ENCODE data around the gene FIS1. TPM values are rescaled to one million over a fixed set of nuclear protein-coding genes. Genes with fewer than 3 reads are reported as not detected.
"Not testable (repeated sequence)": the region's sequence is repeated elsewhere in the genome, so short reads cannot be mapped to it uniquely, and the experiment has no call there.

The FIS1 gene
- total RNA-seq = 142 and 151 TPM in 2 replicates
- long read RNA-seq, transcript FIS1-201 (5 exons, 734 nt) = major isoform, 39 of 44 reads
- long read RNA-seq, partial matches to known transcripts = 0 of 44 reads
- long read RNA-seq, other reads (novel, unspliced or antisense) = 0 of 44 reads

DNA sequence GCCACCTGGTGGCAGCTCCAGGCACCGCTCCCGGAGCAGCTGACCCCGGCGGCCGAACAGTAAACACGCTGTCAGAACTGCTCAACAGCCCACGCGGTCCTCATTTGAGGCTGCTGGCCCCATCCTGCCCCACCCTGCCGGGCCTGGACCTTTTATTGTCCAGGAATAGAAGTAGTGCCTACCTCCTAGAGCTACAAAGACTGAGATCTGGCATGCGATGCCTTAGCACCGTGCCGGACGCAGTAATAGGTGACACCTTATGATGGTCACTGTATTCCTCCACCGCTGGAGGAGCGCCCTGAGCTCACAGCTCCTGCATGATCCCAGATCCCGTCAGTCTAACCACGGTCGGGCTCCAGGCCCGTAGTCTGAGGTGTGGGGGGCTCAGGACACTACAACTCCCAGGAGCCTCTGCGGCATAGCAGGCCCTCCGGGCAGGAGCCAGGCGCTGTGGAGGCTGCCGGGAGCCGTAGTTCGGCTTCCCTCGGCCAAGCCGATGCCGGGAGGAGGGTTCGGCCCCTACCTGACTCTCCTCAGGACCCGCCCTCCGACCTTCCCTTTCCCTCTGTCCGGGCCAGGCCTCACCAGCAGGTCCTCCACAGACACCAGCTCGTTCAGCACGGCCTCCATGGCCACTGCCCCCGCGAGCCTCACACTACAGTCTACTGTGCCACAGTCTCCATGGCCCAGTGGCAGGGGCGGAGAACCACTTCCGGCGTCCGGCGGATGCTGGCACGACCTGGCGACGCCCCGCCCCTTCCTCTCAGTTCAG lies at the start of gene FIS1:
TSS of gene FIS1 (minus strand) at position 707 of the 772 bp plus-strand sequence. CDS start at position 630, 77 bp downstream.
- peaks cover 12% of the 10 kb centered on the region for H3K36me3 Mint-ChIP-seq (ENCODE audit: unreplicated experiment)

DNA sequence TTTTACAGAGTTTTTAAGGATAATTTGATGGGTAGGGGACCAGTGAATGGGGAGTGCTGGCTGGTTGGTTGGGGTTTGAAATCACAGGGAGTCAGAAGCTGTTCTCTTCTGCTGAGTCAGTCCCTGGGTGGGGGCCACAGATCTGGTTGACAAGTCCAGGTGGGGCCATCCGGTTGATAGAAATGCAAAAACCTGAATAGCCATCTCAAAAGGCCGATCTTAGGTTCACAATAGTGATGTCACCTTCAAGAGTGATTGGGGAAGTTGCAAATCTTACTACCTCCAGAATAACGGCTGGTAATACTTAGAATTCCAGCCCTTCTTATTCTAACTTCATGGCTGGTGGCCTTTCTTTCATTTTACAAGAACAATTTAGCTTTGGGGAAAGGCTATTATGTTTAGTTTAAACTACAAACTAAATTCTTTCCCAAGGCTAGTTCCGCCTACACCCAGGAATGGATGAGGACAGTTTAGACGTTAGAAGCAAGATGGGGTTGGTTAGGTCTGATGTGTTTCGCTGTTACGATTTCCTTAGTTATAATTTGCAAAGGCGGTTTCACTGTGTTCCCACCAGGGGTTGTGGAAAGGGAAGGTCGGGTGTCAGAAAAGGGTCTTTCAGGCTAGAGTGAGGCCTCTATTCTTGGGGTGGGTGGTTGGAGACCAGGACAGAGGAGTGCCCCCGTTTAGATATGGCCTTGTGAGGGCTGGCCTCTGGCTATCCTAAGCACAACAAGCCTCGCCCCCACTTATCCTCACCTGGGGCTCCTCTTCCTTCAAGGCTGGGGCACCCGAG lies 49.4 kb upstream of the FIS1 start:
- TF ChIP-seq, protein P1, sequence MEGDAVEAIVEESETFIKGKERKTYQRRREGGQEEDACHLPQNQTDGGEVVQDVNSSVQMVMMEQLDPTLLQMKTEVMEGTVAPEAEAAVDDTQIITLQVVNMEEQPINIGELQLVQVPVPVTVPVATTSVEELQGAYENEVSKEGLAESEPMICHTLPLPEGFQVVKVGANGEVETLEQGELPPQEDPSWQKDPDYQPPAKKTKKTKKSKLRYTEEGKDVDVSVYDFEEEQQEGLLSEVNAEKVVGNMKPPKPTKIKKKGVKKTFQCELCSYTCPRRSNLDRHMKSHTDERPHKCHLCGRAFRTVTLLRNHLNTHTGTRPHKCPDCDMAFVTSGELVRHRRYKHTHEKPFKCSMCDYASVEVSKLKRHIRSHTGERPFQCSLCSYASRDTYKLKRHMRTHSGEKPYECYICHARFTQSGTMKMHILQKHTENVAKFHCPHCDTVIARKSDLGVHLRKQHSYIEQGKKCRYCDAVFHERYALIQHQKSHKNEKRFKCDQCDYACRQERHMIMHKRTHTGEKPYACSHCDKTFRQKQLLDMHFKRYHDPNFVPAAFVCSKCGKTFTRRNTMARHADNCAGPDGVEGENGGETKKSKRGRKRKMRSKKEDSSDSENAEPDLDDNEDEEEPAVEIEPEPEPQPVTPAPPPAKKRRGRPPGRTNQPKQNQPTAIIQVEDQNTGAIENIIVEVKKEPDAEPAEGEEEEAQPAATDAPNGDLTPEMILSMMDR (IDR thresholded peaks at IDR 0.05) = no peak

More for the DNA sequence above, at the start of gene FIS1:
- TF ChIP-seq, protein P1 (IDR thresholded peaks at IDR 0.05) = peak; percentile 94
- DNase-seq (ENCODE audit: extremely low spot score, unreplicated experiment) = peak; percentile 97
- H3K9me3 Mint-ChIP-seq (ENCODE audit: unreplicated experiment) = no peaks in the 10 kb centered on the region
- H3K27me3 Mint-ChIP-seq (ENCODE audit: unreplicated experiment) = no peaks in the 10 kb centered on the region
- H3K4me1 Mint-ChIP-seq (ENCODE audit: unreplicated experiment) = peaks cover 18% of the 10 kb centered on the region
- H3K27ac Mint-ChIP-seq (ENCODE audit: unreplicated experiment) = peak within 1 kb of the TSS; percentile 97
- H3K4me3 Mint-ChIP-seq (ENCODE audit: unreplicated experiment) = peak within 1 kb of the TSS; percentile 98

DNA sequence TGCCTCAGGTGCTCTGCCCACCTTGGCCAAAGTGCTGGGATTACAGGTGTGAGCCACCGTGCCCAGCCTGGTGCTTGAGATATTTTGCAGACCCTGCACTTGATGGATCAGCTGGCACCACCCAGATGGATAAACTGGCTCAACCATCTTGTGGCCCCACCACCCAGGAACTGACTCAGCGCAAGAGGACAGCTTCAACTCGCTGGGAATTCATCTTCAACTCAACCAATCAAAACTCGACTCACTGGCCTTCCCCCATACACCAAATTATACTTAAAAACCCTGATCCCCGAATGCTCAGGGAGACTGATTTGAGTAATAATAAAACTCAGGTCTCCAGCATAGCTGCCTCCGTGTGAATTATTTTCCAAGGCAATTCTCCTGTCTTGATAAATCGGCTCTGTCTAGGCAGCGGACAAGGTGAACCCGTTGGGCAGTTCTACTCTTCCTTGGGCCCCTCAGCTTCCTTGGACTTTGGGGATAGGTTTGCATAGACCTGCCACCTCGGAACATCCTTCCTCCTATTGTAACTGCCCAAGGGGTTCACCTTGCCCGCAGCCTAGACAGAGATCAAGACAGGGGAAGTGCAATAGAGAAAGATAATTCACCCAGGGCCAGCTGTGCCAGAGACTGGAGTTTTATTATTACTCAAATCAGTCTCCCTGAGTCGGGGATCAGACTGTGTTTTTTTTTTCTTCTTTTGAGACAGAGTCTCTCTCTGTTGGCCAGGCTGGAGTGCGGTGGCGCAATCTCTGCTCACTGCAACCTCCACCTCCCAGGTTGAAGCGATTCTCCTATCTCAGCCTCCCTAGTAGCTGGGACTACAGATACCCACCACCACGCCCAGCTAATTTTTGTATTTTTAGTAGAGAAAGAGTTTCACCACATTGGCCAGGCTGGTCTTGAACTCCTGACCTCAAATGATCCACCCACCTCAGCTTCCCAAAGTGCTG lies 48.5 kb upstream of the FIS1 start:
- H3K27me3 Mint-ChIP-seq (ENCODE audit: unreplicated experiment) = peaks cover 57% of the 10 kb centered on the region
- not testable (repeated sequence) for H3K36me3 Mint-ChIP-seq (ENCODE audit: unreplicated experiment); H3K4me3 Mint-ChIP-seq (ENCODE audit: unreplicated experiment); DNase-seq (ENCODE audit: extremely low spot score, unreplicated experiment); H3K4me1 Mint-ChIP-seq (ENCODE audit: unreplicated experiment); H3K9me3 Mint-ChIP-seq (ENCODE audit: unreplicated experiment); H3K27ac Mint-ChIP-seq (ENCODE audit: unreplicated experiment)

More for the DNA sequence above, 49.4 kb upstream of the FIS1 start:
- Mint-ChIP-seq H3K4me3 (ENCODE audit: unreplicated experiment) (no peak overlapping the region), H3K4me1 (ENCODE audit: unreplicated experiment) (peaks cover 3% of the 10 kb centered on the region), H3K27me3 (ENCODE audit: unreplicated experiment) (peaks cover 50% of the 10 kb centered on the region), H3K36me3 (ENCODE audit: unreplicated experiment) (no peaks in the 10 kb centered on the region), H3K27ac (ENCODE audit: unreplicated experiment) (no peak overlapping the region), H3K9me3 (ENCODE audit: unreplicated experiment) (no peaks in the 10 kb centered on the region)
- no peak for DNase-seq (ENCODE audit: extremely low spot score, unreplicated experiment)

DNA sequence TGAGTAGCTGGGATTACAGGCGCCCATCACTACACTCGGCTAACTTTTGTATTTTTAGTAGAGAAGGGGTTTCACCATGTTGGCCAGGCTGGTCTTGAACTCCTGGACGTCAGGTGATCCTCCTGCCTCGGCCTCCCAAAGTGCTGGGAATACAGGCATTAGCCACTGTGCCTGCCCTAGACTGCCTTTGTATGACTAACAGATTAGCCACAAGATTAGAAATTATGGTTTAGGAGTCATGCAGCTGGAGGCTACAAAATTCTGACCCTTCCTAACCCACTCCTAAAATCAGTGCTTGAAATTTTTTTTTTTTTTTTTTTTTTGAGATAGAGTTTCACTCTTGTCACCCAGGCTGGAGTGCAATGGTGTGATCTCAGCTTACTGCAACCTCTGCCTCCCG lies 47.7 kb upstream of the FIS1 start:
- not testable (repeated sequence) for H3K4me1 Mint-ChIP-seq (ENCODE audit: unreplicated experiment); DNase-seq (ENCODE audit: extremely low spot score, unreplicated experiment); H3K9me3 Mint-ChIP-seq (ENCODE audit: unreplicated experiment); H3K27ac Mint-ChIP-seq (ENCODE audit: unreplicated experiment); H3K4me3 Mint-ChIP-seq (ENCODE audit: unreplicated experiment); H3K36me3 Mint-ChIP-seq (ENCODE audit: unreplicated experiment)
- H3K27me3 Mint-ChIP-seq (ENCODE audit: unreplicated experiment) = peaks cover 60% of the 10 kb centered on the region

DNA sequence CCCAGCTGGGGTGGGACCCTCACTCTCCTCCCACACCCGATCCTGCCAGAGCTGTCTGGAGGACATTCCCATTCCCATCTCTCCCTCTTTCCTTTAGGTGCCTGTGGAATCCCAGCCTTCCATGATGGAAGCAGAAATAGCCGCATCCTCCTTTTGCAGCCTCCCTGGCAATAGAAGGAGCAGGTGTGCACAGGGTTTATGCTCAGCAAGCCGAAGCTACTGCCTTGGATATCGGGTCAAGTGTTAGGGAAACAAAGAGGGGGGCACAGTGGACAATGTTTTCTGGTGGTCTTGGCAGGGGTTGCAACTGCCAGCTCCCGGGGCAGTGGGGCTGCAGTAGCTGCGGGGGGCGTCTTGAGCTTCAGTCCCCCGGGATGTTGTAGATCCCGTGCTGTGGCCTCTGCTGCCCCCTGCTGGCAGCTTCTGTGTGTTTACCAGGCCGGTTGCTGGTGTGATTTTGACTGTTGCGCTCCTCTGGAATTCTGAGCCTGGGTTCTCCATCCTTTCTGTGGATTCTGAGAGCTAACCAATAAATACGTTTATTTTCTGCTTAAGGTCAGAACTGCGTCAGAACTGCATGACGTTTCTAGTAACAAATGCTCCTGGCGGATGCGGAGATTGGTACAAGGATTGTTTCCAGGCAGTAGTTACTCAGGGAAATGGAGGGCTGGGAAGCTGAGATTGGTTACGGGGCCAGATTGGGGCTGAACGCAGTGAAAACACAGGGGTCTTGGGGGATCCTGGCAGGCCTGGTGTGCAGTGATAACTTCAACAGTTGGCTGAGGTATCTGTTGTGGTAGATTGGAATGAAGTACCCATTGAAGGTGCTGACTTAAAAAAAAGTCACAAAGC lies 45.5 kb upstream of the FIS1 start:
- TF ChIP-seq, protein P1 (IDR thresholded peaks at IDR 0.05) = peak; percentile 73
- not testable (repeated sequence) for H3K4me3 Mint-ChIP-seq (ENCODE audit: unreplicated experiment); H3K27ac Mint-ChIP-seq (ENCODE audit: unreplicated experiment); H3K9me3 Mint-ChIP-seq (ENCODE audit: unreplicated experiment); H3K36me3 Mint-ChIP-seq (ENCODE audit: unreplicated experiment); DNase-seq (ENCODE audit: extremely low spot score, unreplicated experiment); H3K4me1 Mint-ChIP-seq (ENCODE audit: unreplicated experiment)
- peaks cover 68% of the 10 kb centered on the region for H3K27me3 Mint-ChIP-seq (ENCODE audit: unreplicated experiment)

DNA sequence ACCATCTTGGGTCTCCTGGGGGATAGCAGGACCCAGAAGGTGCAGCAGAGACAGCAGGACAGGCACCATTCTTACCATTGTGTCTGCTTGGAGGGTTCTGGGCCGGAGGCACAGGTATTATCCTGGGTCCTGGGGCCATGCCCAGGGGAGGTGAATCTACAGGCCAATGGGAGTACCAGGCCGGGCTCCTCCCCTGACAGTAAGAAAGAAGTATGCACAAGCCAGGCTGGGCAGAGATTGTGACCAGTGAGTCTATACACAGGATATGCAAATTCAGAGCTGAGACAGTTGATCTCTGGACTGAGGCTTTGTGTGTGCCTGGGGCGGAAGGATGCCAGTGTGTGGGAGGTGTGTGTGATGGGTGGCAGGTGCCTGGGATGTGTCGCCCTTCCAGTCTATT lies 44.8 kb upstream of the FIS1 start:
- not testable (repeated sequence) for H3K9me3 Mint-ChIP-seq (ENCODE audit: unreplicated experiment); H3K4me3 Mint-ChIP-seq (ENCODE audit: unreplicated experiment)
- peaks cover 66% of the 10 kb centered on the region for H3K27me3 Mint-ChIP-seq (ENCODE audit: unreplicated experiment)

More for the DNA sequence above, 44.8 kb upstream of the FIS1 start:
- H3K36me3 Mint-ChIP-seq (ENCODE audit: unreplicated experiment); H3K4me1 Mint-ChIP-seq (ENCODE audit: unreplicated experiment); H3K27ac Mint-ChIP-seq (ENCODE audit: unreplicated experiment); DNase-seq (ENCODE audit: extremely low spot score, unreplicated experiment): not testable (repeated sequence)

All from osteocyte (in vitro differentiated cells).